CD4-positive, alpha-beta T cell treated with Interleukin-12 subunit alpha and Interleukin-12 subunit beta, for 1 hour (primary cell): ENCODE results near the gene CD86.
"Not testable (repeated sequence)": the region's sequence is repeated elsewhere in the genome, so short reads cannot be mapped to it uniquely, and the experiment has no call there.

ENCODE experiments used
- DNase-seq: peaks from one replicate; pipeline ENCODE4 v3.0.0-alpha.2; 2020

The CD86 gene

GRCh38 chr3:122055215-122055614 lies at the start of gene CD86:
Gene CD86, plus strand, starts transcription at chr3:122055362. Its CDS starts 128 bp downstream, at chr3:122055490.
- no peak for DNase-seq

GRCh38 chr3:122006267-122006666 lies 48.9 kb upstream of the CD86 start:
- DNase-seq: no peak

GRCh38 chr3:122008166-122008565 lies 47.0 kb upstream of the CD86 start:
- DNase-seq: no peak

- DNase-seq: no peak
Measured at GRCh38 chr3:122010506-122010905, 44.7 kb upstream of the CD86 start.

GRCh38 chr3:122011396-122011795 lies 43.8 kb upstream of the CD86 start:
- no peak for DNase-seq

GRCh38 chr3:122012821-122013220 lies 42.3 kb upstream of the CD86 start:
- no peak for DNase-seq

- DNase-seq: no peak
Measured at GRCh38 chr3:122013448-122013925, 41.7 kb upstream of the CD86 start.

GRCh38 chr3:122014741-122015140 lies 40.4 kb upstream of the CD86 start:
- DNase-seq: no peak

GRCh38 chr3:122019493-122019892 lies 35.7 kb upstream of the CD86 start:
- no peak for DNase-seq

GRCh38 chr3:122021037-122021436 lies 34.1 kb upstream of the CD86 start:
- DNase-seq: no peak

- no peak for DNase-seq
Measured at GRCh38 chr3:122021811-122022401, 33.3 kb upstream of the CD86 start, which contains the start of gene ILDR1. Gene ILDR1, minus strand, starts transcription at chr3:122022247. Its CDS starts 170 bp downstream, at chr3:122022077.

GRCh38 chr3:122023335-122023910 lies 31.7 kb upstream of the CD86 start:
- no peak for DNase-seq

GRCh38 chr3:122024800-122025199 lies 30.4 kb upstream of the CD86 start:
- no peak for DNase-seq

- DNase-seq: no peak
Measured at GRCh38 chr3:122025296-122025695, 29.9 kb upstream of the CD86 start.

GRCh38 chr3:122030381-122031122 lies 24.6 kb upstream of the CD86 start:
- peak; percentile 25 for DNase-seq

- no peak for DNase-seq
Measured at GRCh38 chr3:122031123-122031468, 24.1 kb upstream of the CD86 start.

GRCh38 chr3:122032531-122032930 lies 22.6 kb upstream of the CD86 start:
- no peak for DNase-seq

- DNase-seq: no peak
Measured at GRCh38 chr3:122033023-122033422, 22.1 kb upstream of the CD86 start.

GRCh38 chr3:122047296-122047695 lies 7.9 kb upstream of the CD86 start:
- DNase-seq: not testable (repeated sequence)

GRCh38 chr3:122047773-122048172 lies 7.4 kb upstream of the CD86 start:
- DNase-seq: not testable (repeated sequence)

- no peak for DNase-seq
Measured at GRCh38 chr3:122052968-122053367, 2.2 kb upstream of the CD86 start.

- no peak for DNase-seq
Measured at GRCh38 chr3:122057671-122058070, 2.5 kb downstream of the CD86 start.

GRCh38 chr3:122058294-122058693 lies 3.1 kb downstream of the CD86 start:
- DNase-seq: no peak

- no peak for DNase-seq
Measured at GRCh38 chr3:122060040-122060698, 5.0 kb downstream of the CD86 start.
